Mesothelial cell of epicardium (in vitro differentiated cells): ENCODE results near the gene IGSF9B. TPM values are rescaled to one million over a fixed set of nuclear protein-coding genes. Genes with fewer than 3 reads are reported as not detected.

Source experiments
- DNase-seq, 2 experiments: peaks; one replicate each; pipeline ENCODE4 v3.0.0; 2021; ENCODE audit warnings: low spot score in 2 of 2; ENCODE audit not compliant: unreplicated experiment in 2 of 2
- H3K27ac Mint-ChIP-seq: 2 replicates; pipeline ENCODE4 v1.8.0; 2021; ENCODE audit warnings: mixed read lengths
- H3K27me3 Mint-ChIP-seq: 2 replicates; pipeline ENCODE4 v1.8.0; 2021; ENCODE audit warnings: low read depth, mixed read lengths
- H3K36me3 Mint-ChIP-seq: 2 replicates; pipeline ENCODE4 v1.8.0; 2021; ENCODE audit warnings: mixed read lengths
- H3K4me1 Mint-ChIP-seq: 2 replicates; pipeline ENCODE4 v1.8.0; 2021; ENCODE audit warnings: mixed read lengths
- H3K4me3 Mint-ChIP-seq: 2 replicates; pipeline ENCODE4 v1.8.0; 2021; ENCODE audit warnings: mild to moderate bottlenecking, moderate library complexity, mixed read lengths
- H3K9me3 Mint-ChIP-seq: 2 replicates; pipeline ENCODE4 v1.8.0; 2021; ENCODE audit warnings: mixed read lengths
- total RNA-seq: library from RNA; stranded (reverse); gene quantifications from 3 replicates; pipeline ENCODE4 v1.2.1, GENCODE V29; 2021
- TF ChIP-seq, protein P1 (sequence below): fragments of 200-600 bp; sonication (generic); IDR thresholded peaks from one replicate; pipeline ENCODE4 v1.5.0; 2021; ENCODE audit warnings: antibody characterized with exemption; ENCODE audit not compliant: unreplicated experiment

The IGSF9B gene
- total RNA-seq, 1 donor from 2014 or later, result 4.8 TPM

GRCh38 chr11:133906746-133907145 is 50.0 kb downstream of the IGSF9B start:
- H3K9me3 Mint-ChIP-seq, result no peaks in the 10 kb centered on the region
- H3K36me3 Mint-ChIP-seq, result no peaks in the 10 kb centered on the region
- peaks cover 2% of the 10 kb centered on the region for H3K27me3 Mint-ChIP-seq
- TF ChIP-seq, protein P1, sequence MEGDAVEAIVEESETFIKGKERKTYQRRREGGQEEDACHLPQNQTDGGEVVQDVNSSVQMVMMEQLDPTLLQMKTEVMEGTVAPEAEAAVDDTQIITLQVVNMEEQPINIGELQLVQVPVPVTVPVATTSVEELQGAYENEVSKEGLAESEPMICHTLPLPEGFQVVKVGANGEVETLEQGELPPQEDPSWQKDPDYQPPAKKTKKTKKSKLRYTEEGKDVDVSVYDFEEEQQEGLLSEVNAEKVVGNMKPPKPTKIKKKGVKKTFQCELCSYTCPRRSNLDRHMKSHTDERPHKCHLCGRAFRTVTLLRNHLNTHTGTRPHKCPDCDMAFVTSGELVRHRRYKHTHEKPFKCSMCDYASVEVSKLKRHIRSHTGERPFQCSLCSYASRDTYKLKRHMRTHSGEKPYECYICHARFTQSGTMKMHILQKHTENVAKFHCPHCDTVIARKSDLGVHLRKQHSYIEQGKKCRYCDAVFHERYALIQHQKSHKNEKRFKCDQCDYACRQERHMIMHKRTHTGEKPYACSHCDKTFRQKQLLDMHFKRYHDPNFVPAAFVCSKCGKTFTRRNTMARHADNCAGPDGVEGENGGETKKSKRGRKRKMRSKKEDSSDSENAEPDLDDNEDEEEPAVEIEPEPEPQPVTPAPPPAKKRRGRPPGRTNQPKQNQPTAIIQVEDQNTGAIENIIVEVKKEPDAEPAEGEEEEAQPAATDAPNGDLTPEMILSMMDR, result no peak
- H3K27ac Mint-ChIP-seq, result no peak overlapping the region
- no peak for DNase-seq
- H3K4me1 Mint-ChIP-seq, result no peaks in the 10 kb centered on the region
- H3K4me3 Mint-ChIP-seq, result no peak overlapping the region

GRCh38 chr11:133906241-133906640 is 50.5 kb downstream of the IGSF9B start:
- H3K36me3 Mint-ChIP-seq, result no peaks in the 10 kb centered on the region
- DNase-seq, result no peak

GRCh38 chr11:133905677-133906156 is 51.1 kb downstream of the IGSF9B start:
- TF ChIP-seq, protein P1, result no peak
- no peak overlapping the region for H3K27ac Mint-ChIP-seq
- H3K36me3 Mint-ChIP-seq, result no peaks in the 10 kb centered on the region
- DNase-seq, result no peak
- no peaks in the 10 kb centered on the region for H3K9me3 Mint-ChIP-seq
- H3K4me1 Mint-ChIP-seq, result no peaks in the 10 kb centered on the region
- no peak overlapping the region for H3K4me3 Mint-ChIP-seq
- H3K27me3 Mint-ChIP-seq, result peaks cover 2% of the 10 kb centered on the region

More at GRCh38 chr11:133906241-133906640, 50.5 kb downstream of the IGSF9B start:
- TF ChIP-seq, protein P1, result no peak
- no peaks in the 10 kb centered on the region for H3K4me1 Mint-ChIP-seq
- H3K9me3 Mint-ChIP-seq, result no peaks in the 10 kb centered on the region
- peaks cover 2% of the 10 kb centered on the region for H3K27me3 Mint-ChIP-seq
- H3K4me3 Mint-ChIP-seq, result no peak overlapping the region
- no peak overlapping the region for H3K27ac Mint-ChIP-seq

DNA sequence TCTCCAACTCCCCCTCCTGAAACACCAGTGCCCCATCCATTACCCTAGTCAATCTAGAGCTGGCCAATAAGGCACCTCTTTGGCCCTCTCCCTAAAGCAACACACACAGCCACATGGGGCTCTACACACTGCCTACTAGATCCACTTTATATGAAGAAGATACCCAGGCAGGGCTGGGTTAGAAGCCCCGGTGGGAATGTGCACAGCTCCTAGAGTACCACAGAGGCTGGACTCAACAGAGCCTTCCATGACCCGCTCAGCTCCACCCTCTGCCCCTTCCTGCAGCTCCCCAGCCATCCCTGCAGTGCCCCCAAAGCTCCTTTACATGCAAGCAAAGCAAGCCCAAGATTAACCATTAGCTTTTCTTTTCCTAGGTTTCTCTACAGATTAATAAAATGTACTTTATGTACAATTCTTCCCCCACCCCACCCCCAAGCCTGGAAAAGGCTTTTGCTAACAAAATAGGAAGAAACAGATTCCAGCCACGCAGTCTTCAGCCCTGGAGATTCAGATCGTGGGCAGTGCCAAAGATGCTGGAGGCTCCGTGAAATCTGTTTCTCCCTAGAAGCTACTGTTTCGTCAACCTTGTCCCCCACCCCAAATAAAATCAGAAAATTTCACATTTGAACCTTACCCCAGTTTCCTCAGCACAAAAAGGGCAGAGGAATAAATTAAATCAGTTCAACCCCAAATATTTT is 51.8 kb downstream of the IGSF9B start:
- no peaks in the 10 kb centered on the region for H3K9me3 Mint-ChIP-seq
- H3K36me3 Mint-ChIP-seq, result no peaks in the 10 kb centered on the region
- H3K4me1 Mint-ChIP-seq, result no peaks in the 10 kb centered on the region
- no peak overlapping the region for H3K4me3 Mint-ChIP-seq
- H3K27me3 Mint-ChIP-seq, result peaks cover 2% of the 10 kb centered on the region
- no peak overlapping the region for H3K27ac Mint-ChIP-seq
- DNase-seq, result no peak
- TF ChIP-seq, protein P1, result no peak

- Mint-ChIP-seq H3K27ac (no peak overlapping the region), H3K4me1 (no peaks in the 10 kb centered on the region), H3K27me3 (peaks cover 2% of the 10 kb centered on the region), H3K36me3 (no peaks in the 10 kb centered on the region), H3K9me3 (no peaks in the 10 kb centered on the region), H3K4me3 (no peak overlapping the region)
- no peak for DNase-seq
- TF ChIP-seq, protein P1, result no peak
Measured at GRCh38 chr11:133903875-133904817, 52.6 kb downstream of the IGSF9B start.
